Urinary bladder (tissue), 4 donors: Measurements from ENCODE around the gene LINGO1. TPM values are rescaled to one million over a fixed set of nuclear protein-coding genes. Genes with fewer than 3 reads are reported as not detected.
A peak's percentile ranks its signal among the peaks of the same experiment; 100 is the strongest.

Experiments
- DNase-seq: peaks from one replicate; pipeline ENCODE4 v3.0.0-alpha.2; 2015; ENCODE audit errors: extremely low spot score
- H3K27ac ChIP-seq: one replicate; pipeline ENCODE4 v1.5.1; 2013; ENCODE audit warnings: low read depth, mild to moderate bottlenecking, moderate library complexity
- H3K36me3 ChIP-seq: one replicate; pipeline ENCODE4 v1.6.1; 2013; ENCODE audit warnings: mild to moderate bottlenecking, moderate library complexity; ENCODE audit not compliant: insufficient read depth
- H3K4me1 ChIP-seq: one replicate; pipeline ENCODE4 v1.6.1; 2013; ENCODE audit warnings: mild to moderate bottlenecking, moderate library complexity; ENCODE audit not compliant: insufficient read depth
- H3K4me3 ChIP-seq: one replicate; pipeline ENCODE4 v1.5.1; 2013; ENCODE audit warnings: low read depth, low read length
- WGBS: extraction: QIAGEN DNeasy Blood & Tissue Kit; methylation state at CpG from one replicate; pipeline ENCODE4 v1.1.7; 2013; 5-methylcytosine and 5-hydroxymethylcytosine counted together
- polyA plus RNA-seq: library from polyadenylated mRNA; stranded (reverse); fragments of 200-250 nt; gene quantifications from one replicate; pipeline ENCODE4 v1.2.3, GENCODE V29; 2013
- total RNA-seq: library from RNA; depleted of rRNA; stranded (reverse); fragments of >200 nt; gene quantifications from one replicate; pipeline ENCODE4 v1.2.3, GENCODE V29; 2014
- donor health status: healthy with polysubstance abuse.
- donor health status: healthy.

Gene LINGO1
- total RNA-seq (1.8 TPM), polyA plus RNA-seq (3.7 TPM)

- 1% methylated on average over 88 of the region's 88 CpGs for WGBS
- peak within 1 kb of the TSS; percentile 46 for H3K4me3 ChIP-seq
- H3K4me1 ChIP-seq = no peaks in the 10 kb centered on the region
- no peak for DNase-seq
- H3K27ac ChIP-seq = no peak within 1 kb of the TSS
- H3K36me3 ChIP-seq = no peaks in the 10 kb centered on the region
Observed at GRCh38 chr15:77632534-77633133, at the start of gene LINGO1. Gene LINGO1 (minus strand): TSS chr15:77632912. CDS start chr15:77632315, 597 bp downstream.

GRCh38 chr15:77681362-77681761, 48.6 kb upstream of the LINGO1 start:
- no peak overlapping the region for H3K4me3 ChIP-seq
- DNase-seq = no peak
- WGBS = 56% methylated on average over 2 of the region's 2 CpGs
- no peaks in the 10 kb centered on the region for H3K4me1 ChIP-seq
- no peak overlapping the region for H3K27ac ChIP-seq
- H3K36me3 ChIP-seq = no peaks in the 10 kb centered on the region

GRCh38 chr15:77676569-77677375, 44.1 kb upstream of the LINGO1 start:
- no peaks in the 10 kb centered on the region for H3K4me1 ChIP-seq
- no peak overlapping the region for H3K27ac ChIP-seq
- 77% methylated on average over 18 of the region's 18 CpGs for whole genome bisulfite sequencing
- H3K4me3 ChIP-seq = no peak overlapping the region
- no peaks in the 10 kb centered on the region for H3K36me3 ChIP-seq
- no peak for DNase-seq

GRCh38 chr15:77675806-77676415, 43.2 kb upstream of the LINGO1 start:
- H3K4me3 ChIP-seq = no peak overlapping the region
- H3K27ac ChIP-seq = no peak overlapping the region
- no peaks in the 10 kb centered on the region for H3K4me1 ChIP-seq
- no peaks in the 10 kb centered on the region for H3K36me3 ChIP-seq
- WGBS = 75% methylated on average over 5 of the region's 5 CpGs
- DNase-seq = no peak

GRCh38 chr15:77674327-77674726, 41.6 kb upstream of the LINGO1 start:
- no peaks in the 10 kb centered on the region for H3K36me3 ChIP-seq
- DNase-seq = no peak
- no peak overlapping the region for H3K27ac ChIP-seq
- no peak overlapping the region for H3K4me3 ChIP-seq
- no peaks in the 10 kb centered on the region for H3K4me1 ChIP-seq
- 79% methylated on average over 7 of the region's 7 CpGs for WGBS

- Histone ChIP-seq H3K36me3 (no peaks in the 10 kb centered on the region), H3K4me1 (no peaks in the 10 kb centered on the region), H3K27ac (no peak overlapping the region), H3K4me3 (no peak overlapping the region)
- DNase-seq = no peak
- WGBS = 69% methylated on average over 5 of the region's 5 CpGs
Observed at GRCh38 chr15:77673866-77674265, 41.2 kb upstream of the LINGO1 start.

GRCh38 chr15:77672135-77672534, 39.4 kb upstream of the LINGO1 start:
- H3K36me3 ChIP-seq = no peaks in the 10 kb centered on the region
- no peak for DNase-seq
- no peaks in the 10 kb centered on the region for H3K4me1 ChIP-seq
- WGBS = 30% methylated on average over 7 of the region's 7 CpGs
- H3K27ac ChIP-seq = no peak overlapping the region
- no peak overlapping the region for H3K4me3 ChIP-seq

GRCh38 chr15:77671362-77672056, 38.8 kb upstream of the LINGO1 start:
- 60% methylated on average over 13 of the region's 13 CpGs for WGBS
- Histone ChIP-seq H3K27ac (no peak overlapping the region), H3K4me1 (no peaks in the 10 kb centered on the region), H3K4me3 (no peak overlapping the region), H3K36me3 (no peaks in the 10 kb centered on the region)
- no peak for DNase-seq

GRCh38 chr15:77670558-77671361, 38.0 kb upstream of the LINGO1 start:
- Histone ChIP-seq H3K4me3 (no peak overlapping the region), H3K27ac (no peak overlapping the region), H3K36me3 (no peaks in the 10 kb centered on the region), H3K4me1 (no peaks in the 10 kb centered on the region)
- DNase-seq = no peak
- 84% methylated on average over 5 of the region's 5 CpGs for WGBS

- no peaks in the 10 kb centered on the region for H3K4me1 ChIP-seq
- no peak overlapping the region for H3K4me3 ChIP-seq
- no peak for DNase-seq
- H3K36me3 ChIP-seq = no peaks in the 10 kb centered on the region
- no peak overlapping the region for H3K27ac ChIP-seq
- 72% methylated on average over 4 of the region's 4 CpGs for WGBS
Observed at GRCh38 chr15:77669896-77670295, 37.2 kb upstream of the LINGO1 start.

GRCh38 chr15:77667338-77668234, 34.9 kb upstream of the LINGO1 start:
- 50% methylated on average over 11 of the region's 11 CpGs for WGBS
- Histone ChIP-seq H3K27ac (no peak overlapping the region), H3K4me1 (no peaks in the 10 kb centered on the region), H3K4me3 (no peak overlapping the region), H3K36me3 (no peaks in the 10 kb centered on the region)
- no peak for DNase-seq

GRCh38 chr15:77666296-77666660, 33.6 kb upstream of the LINGO1 start:
- WGBS = 66% methylated on average over 5 of the region's 5 CpGs
- Histone ChIP-seq H3K36me3 (no peaks in the 10 kb centered on the region), H3K4me1 (no peaks in the 10 kb centered on the region), H3K27ac (no peak overlapping the region), H3K4me3 (no peak overlapping the region)
- no peak for DNase-seq
